Endothelial cell (in vitro differentiated cells): Measurements from ENCODE around the gene FAM53B. TPM values are rescaled to one million over a fixed set of nuclear protein-coding genes. Genes with fewer than 3 reads are reported as not detected.

ENCODE experiments used
- DNase-seq: peaks from one replicate; pipeline ENCODE4 v3.0.0; 2021; ENCODE audit warnings: low spot score
- H3K27ac Mint-ChIP-seq: one replicate; pipeline ENCODE4 v1.8.0; 2021; ENCODE audit warnings: mixed read lengths, inconsistent platforms; ENCODE audit not compliant: unreplicated experiment
- H3K27me3 Mint-ChIP-seq: one replicate; pipeline ENCODE4 v1.8.0; 2021; ENCODE audit warnings: mild to moderate bottlenecking, moderate library complexity, mixed read lengths, inconsistent platforms; ENCODE audit not compliant: unreplicated experiment
- H3K36me3 Mint-ChIP-seq: one replicate; pipeline ENCODE4 v1.8.0; 2021; ENCODE audit warnings: mild to moderate bottlenecking, low read depth, mixed read lengths, inconsistent platforms; ENCODE audit not compliant: unreplicated experiment
- H3K4me1 Mint-ChIP-seq: one replicate; pipeline ENCODE4 v1.8.0; 2021; ENCODE audit warnings: mild to moderate bottlenecking, mixed read lengths, inconsistent platforms; ENCODE audit not compliant: unreplicated experiment
- H3K4me3 Mint-ChIP-seq: one replicate; pipeline ENCODE4 v1.8.0; 2021; ENCODE audit warnings: mild to moderate bottlenecking, mixed read lengths, inconsistent platforms; ENCODE audit not compliant: unreplicated experiment
- H3K9me3 Mint-ChIP-seq: one replicate; pipeline ENCODE4 v1.8.0; 2021; ENCODE audit warnings: mixed read lengths, inconsistent platforms; ENCODE audit not compliant: unreplicated experiment
- total RNA-seq: library from RNA; stranded (reverse); fragmentation: NEBNext Ultra II Directional; extraction: Animal tissue kit (Norgen Biotek cat#: 25700); gene quantifications from one replicate; pipeline ENCODE4 v1.2.1, GENCODE V29; 2021; ENCODE audit not compliant: unreplicated experiment
- TF ChIP-seq, protein P1 (sequence below): fragments of 200-600 bp; sonication (generic); IDR thresholded peaks from one replicate; pipeline ENCODE4 v1.5.0; 2021; ENCODE audit warnings: antibody characterized with exemption; ENCODE audit not compliant: unreplicated experiment

FAM53B gene
- total RNA-seq, 1 donor from 2014 or later = 21.0 TPM

DNA sequence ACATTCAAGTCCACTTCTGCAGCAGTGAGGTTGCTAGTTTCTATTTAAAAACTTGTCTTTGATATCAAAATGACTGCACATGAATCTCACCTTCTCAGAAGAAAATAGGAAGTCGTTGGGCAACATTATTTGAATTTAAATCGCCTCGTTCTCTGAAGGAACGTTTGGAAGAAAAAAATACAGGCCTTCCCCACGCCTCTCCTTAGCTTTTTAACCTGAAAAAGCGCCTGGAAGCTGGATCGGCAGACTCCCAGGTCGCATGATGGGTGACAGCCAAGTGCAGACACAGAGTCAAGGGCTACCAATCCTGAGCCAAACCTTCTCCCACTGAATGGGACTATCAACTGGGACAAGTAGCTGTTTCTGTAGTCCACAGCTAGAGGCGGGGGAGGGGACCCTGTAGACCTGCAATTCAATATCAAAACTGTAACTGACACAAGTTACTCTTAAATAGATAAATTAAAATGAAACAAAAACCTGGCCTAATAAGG lies 2.2 kb downstream of the FAM53B start:
- Mint-ChIP-seq H3K36me3 (peaks cover 9% of the 10 kb centered on the region), H3K4me1 (peaks cover 54% of the 10 kb centered on the region), H3K9me3 (no peaks in the 10 kb centered on the region), H3K4me3 (peak overlapping the region; percentile 95), H3K27me3 (peaks cover 7% of the 10 kb centered on the region), H3K27ac (no peak overlapping the region)
- DNase-seq = no peak
- TF ChIP-seq, protein P1, sequence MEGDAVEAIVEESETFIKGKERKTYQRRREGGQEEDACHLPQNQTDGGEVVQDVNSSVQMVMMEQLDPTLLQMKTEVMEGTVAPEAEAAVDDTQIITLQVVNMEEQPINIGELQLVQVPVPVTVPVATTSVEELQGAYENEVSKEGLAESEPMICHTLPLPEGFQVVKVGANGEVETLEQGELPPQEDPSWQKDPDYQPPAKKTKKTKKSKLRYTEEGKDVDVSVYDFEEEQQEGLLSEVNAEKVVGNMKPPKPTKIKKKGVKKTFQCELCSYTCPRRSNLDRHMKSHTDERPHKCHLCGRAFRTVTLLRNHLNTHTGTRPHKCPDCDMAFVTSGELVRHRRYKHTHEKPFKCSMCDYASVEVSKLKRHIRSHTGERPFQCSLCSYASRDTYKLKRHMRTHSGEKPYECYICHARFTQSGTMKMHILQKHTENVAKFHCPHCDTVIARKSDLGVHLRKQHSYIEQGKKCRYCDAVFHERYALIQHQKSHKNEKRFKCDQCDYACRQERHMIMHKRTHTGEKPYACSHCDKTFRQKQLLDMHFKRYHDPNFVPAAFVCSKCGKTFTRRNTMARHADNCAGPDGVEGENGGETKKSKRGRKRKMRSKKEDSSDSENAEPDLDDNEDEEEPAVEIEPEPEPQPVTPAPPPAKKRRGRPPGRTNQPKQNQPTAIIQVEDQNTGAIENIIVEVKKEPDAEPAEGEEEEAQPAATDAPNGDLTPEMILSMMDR = no peak

DNA sequence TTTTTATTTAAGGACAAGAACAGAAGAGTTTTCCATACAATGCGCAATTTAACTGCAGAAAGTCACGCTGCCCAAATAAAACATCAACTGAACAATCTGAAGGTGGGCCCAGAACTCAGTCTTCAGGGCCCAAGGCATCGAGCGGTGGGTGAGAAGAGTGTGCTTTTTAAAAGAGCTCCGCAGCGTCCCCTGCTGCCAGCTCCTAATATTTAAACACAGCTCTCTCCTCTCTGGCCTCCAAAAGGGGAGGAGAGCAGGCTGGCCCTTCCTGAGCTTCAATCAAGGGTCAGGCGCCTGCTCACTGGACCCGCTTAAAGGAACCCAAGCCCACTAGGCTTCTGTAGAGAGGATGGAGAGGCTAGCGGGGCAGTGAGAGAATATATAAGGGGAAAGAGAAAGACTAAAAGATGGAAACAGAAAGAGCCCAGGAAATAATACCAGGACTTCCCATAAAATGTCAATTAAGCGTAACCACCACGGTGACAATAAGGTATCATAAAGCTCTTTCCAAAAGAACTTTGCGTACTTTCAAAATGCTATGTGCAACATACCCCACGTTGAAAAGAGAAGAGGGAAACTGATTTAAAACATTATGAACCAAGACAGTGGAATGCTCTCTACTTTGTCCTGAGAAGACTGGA lies 2.8 kb downstream of the FAM53B start:
- peak; percentile 84 for DNase-seq
- no peak overlapping the region for H3K4me3 Mint-ChIP-seq
- TF ChIP-seq, protein P1 = peak; percentile 80
- peaks cover 7% of the 10 kb centered on the region for H3K27me3 Mint-ChIP-seq
- peaks cover 10% of the 10 kb centered on the region for H3K36me3 Mint-ChIP-seq
- no peaks in the 10 kb centered on the region for H3K9me3 Mint-ChIP-seq
- H3K27ac Mint-ChIP-seq = no peak overlapping the region
- peaks cover 56% of the 10 kb centered on the region for H3K4me1 Mint-ChIP-seq

DNA sequence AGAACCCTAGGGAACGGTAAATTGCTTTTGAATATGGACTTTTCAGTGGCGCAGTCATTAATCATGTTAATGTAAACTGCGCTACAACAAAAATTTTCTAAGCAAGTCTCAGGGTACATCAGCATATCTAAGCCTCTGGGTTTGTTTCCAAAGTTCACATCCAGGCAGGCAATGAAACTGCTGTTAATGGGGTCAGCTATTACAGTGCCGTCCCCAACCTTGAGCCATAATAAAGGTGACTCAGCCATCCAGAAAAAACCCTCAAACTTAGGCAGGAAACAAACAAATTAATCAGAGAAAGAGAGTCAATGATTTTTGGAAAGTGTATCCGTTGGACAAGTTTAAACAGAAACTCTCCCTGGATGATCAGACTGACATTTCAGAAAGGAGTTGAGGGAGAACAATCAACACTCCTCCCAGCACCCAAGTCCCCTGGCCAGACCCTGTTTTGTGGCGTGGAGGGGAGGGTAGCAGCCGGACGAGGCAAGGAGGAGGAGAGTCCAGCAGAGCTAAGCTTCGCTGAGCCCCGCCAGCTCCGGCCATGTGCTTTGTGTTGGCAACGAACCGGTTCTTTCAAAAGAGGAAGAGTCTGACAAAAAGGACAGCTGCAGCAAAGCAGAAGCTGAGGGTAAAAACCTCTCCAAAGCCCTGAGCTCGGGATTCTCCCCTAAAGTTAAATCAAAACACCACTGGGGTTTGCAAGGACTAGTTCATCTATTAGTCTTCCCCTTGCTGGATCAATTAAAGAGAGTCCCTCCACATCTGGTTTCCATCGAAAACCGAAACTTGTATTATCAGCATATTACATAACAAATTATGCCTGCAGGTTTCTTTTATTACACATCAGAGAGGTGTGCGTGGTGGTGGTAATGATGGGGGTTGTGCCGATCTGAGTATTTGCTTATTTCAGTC lies 3.6 kb downstream of the FAM53B start:
- TF ChIP-seq, protein P1 = no peak
- no peak for DNase-seq
- Mint-ChIP-seq H3K4me3 (no peak overlapping the region), H3K4me1 (peaks cover 55% of the 10 kb centered on the region), H3K36me3 (peaks cover 10% of the 10 kb centered on the region), H3K27ac (no peak overlapping the region), H3K9me3 (no peaks in the 10 kb centered on the region), H3K27me3 (peaks cover 7% of the 10 kb centered on the region)

DNA sequence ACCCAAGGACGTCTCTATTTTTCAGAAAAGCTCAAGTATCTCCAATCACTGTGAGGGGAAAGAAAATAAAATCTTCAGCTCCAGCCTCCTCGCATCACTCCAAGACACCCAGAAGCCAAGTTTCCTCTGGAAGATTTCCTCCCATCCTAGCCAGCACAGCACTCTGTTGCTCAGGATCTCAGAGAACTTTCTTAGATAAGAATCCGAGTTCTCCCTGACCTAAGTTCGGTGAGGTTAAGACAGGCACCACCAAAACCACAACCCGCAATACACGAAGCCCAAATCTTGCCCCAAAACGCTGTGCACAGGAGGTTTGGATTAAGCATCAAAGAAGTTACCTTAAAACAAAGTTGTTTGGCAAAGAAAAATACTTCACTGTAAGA lies 4.2 kb downstream of the FAM53B start:
- TF ChIP-seq, protein P1 = no peak
- Mint-ChIP-seq H3K9me3 (no peaks in the 10 kb centered on the region), H3K36me3 (peaks cover 8% of the 10 kb centered on the region), H3K27ac (no peak overlapping the region), H3K27me3 (peaks cover 7% of the 10 kb centered on the region), H3K4me1 (peaks cover 48% of the 10 kb centered on the region), H3K4me3 (no peak overlapping the region)
- no peak for DNase-seq
